Colon (tissue), 2 donors: Measurements from ENCODE around the gene SLC25A42.
"Not testable (repeated sequence)": the region's sequence is repeated elsewhere in the genome, so short reads cannot be mapped to it uniquely, and the experiment has no call there.

Experiments used
- FAIRE-seq: peaks from 2 replicates; lab custom pipeline; 2012; peaks lifted over from hg19 to GRCh38; lab: Jason Lieb, UNC
- donor health status: control.
- donor health status: control.

The SLC25A42 gene

GRCh38 chr19:19068659-19069654 is 5.2 kb downstream of the SLC25A42 start:
- FAIRE-seq, result no peak

GRCh38 chr19:19071897-19072296 is 8.1 kb downstream of the SLC25A42 start:
- no peak for FAIRE-seq

- no peak for FAIRE-seq
These were observed 10.5 kb downstream of the SLC25A42 start for GRCh38 chr19:19074196-19074882.

- FAIRE-seq, result no peak
These were observed 11.3 kb downstream of the SLC25A42 start for GRCh38 chr19:19075126-19075525.

GRCh38 chr19:19076476-19076875 is 12.7 kb downstream of the SLC25A42 start:
- no peak for FAIRE-seq

- FAIRE-seq, result no peak
These were observed 13.3 kb downstream of the SLC25A42 start for GRCh38 chr19:19077103-19077502.

- FAIRE-seq, result no peak
These were observed 15.0 kb downstream of the SLC25A42 start for GRCh38 chr19:19078801-19079200.

GRCh38 chr19:19079571-19079970 is 15.8 kb downstream of the SLC25A42 start:
- no peak for FAIRE-seq

- no peak for FAIRE-seq
These were observed 17.9 kb downstream of the SLC25A42 start for GRCh38 chr19:19081642-19082151.

- FAIRE-seq, result no peak
These were observed 19.8 kb downstream of the SLC25A42 start for GRCh38 chr19:19083413-19084178.

- FAIRE-seq, result no peak
These were observed 23.9 kb downstream of the SLC25A42 start for GRCh38 chr19:19087676-19088075.

GRCh38 chr19:19094513-19094912 is 30.7 kb downstream of the SLC25A42 start:
- FAIRE-seq, result no peak

GRCh38 chr19:19095691-19096090 is 31.9 kb downstream of the SLC25A42 start:
- FAIRE-seq, result no peak

- FAIRE-seq, result no peak
These were observed 33.1 kb downstream of the SLC25A42 start for GRCh38 chr19:19096641-19097627.

GRCh38 chr19:19098084-19098702 is 34.4 kb downstream of the SLC25A42 start:
- FAIRE-seq, result no peak

GRCh38 chr19:19098703-19099632 is 35.2 kb downstream of the SLC25A42 start:
- no peak for FAIRE-seq

- FAIRE-seq, result no peak
These were observed 37.7 kb downstream of the SLC25A42 start for GRCh38 chr19:19101540-19101939.

GRCh38 chr19:19102566-19102965 is 38.8 kb downstream of the SLC25A42 start:
- not testable (repeated sequence) for FAIRE-seq

GRCh38 chr19:19103167-19103566 is 39.4 kb downstream of the SLC25A42 start:
- FAIRE-seq, result no peak
